Ectodermal cell (in vitro differentiated cells): Measurements from ENCODE around the gene KLK2.

ENCODE experiments used
- H3K27ac ChIP-seq: 2 replicates; pipeline ENCODE4 v1.7.0; 2013; ENCODE audit warnings: mild to moderate bottlenecking, low read depth, low read length; ENCODE audit not compliant: insufficient read depth, poor library complexity, severe bottlenecking
- H3K27me3 ChIP-seq: 2 replicates; pipeline ENCODE4 v1.7.0; 2013; ENCODE audit warnings: mild to moderate bottlenecking, low read length; ENCODE audit not compliant: insufficient read depth, control insufficient read depth, poor library complexity, severe bottlenecking
- H3K36me3 ChIP-seq: one replicate; pipeline ENCODE4 v1.7.0; 2013; ENCODE audit warnings: low read length; ENCODE audit not compliant: control insufficient read depth, insufficient read depth
- H3K4me1 ChIP-seq: one replicate; pipeline ENCODE4 v1.7.0; 2013; ENCODE audit warnings: low read length; ENCODE audit not compliant: control insufficient read depth, insufficient read depth
- H3K4me3 ChIP-seq: 2 replicates; pipeline ENCODE4 v1.7.0; 2013; ENCODE audit warnings: low read depth, low read length, control low read depth; ENCODE audit not compliant: insufficient read depth
- H3K9me3 ChIP-seq: 2 replicates; pipeline ENCODE4 v1.7.0; 2013; ENCODE audit warnings: mild to moderate bottlenecking, low read length, moderate library complexity; ENCODE audit not compliant: control insufficient read depth
- WGBS, 2 experiments: methylation state at CpG; one replicate each; pipeline ENCODE4 v1.1.7; 2013; ENCODE audit warnings: missing lambda C conversion rate in 2 of 2; 5-methylcytosine and 5-hydroxymethylcytosine counted together

The KLK2 gene

GRCh38 chr19:50922317-50922853, 49.1 kb downstream of the KLK2 start:
- no peaks in the 10 kb centered on the region for H3K36me3 ChIP-seq
- H3K4me3 ChIP-seq, result no peak overlapping the region
- no peaks in the 10 kb centered on the region for H3K9me3 ChIP-seq
- no peaks in the 10 kb centered on the region for H3K4me1 ChIP-seq
- 34 to 38% methylated on average over 21 of the region's 21 CpGs for WGBS, 2 experiments
- no peak overlapping the region for H3K27ac ChIP-seq
- peaks cover 34% of the 10 kb centered on the region for H3K27me3 ChIP-seq

GRCh38 chr19:50924586-50924985, 51.3 kb downstream of the KLK2 start:
- H3K27ac ChIP-seq, result no peak overlapping the region
- 83 to 84% methylated on average over 6 of the region's 6 CpGs for WGBS, 2 experiments
- no peaks in the 10 kb centered on the region for H3K36me3 ChIP-seq
- no peak overlapping the region for H3K4me3 ChIP-seq
- no peaks in the 10 kb centered on the region for H3K4me1 ChIP-seq
- H3K9me3 ChIP-seq, result no peaks in the 10 kb centered on the region
- peaks cover 28% of the 10 kb centered on the region for H3K27me3 ChIP-seq

- 92 to 98% methylated on average over 2 of the region's 2 CpGs for WGBS, 2 experiments
- Histone ChIP-seq H3K27ac (no peak overlapping the region), H3K27me3 (peaks cover 25% of the 10 kb centered on the region), H3K4me3 (no peak overlapping the region), H3K36me3 (no peaks in the 10 kb centered on the region), H3K4me1 (no peaks in the 10 kb centered on the region), H3K9me3 (no peaks in the 10 kb centered on the region)
Measured at GRCh38 chr19:50925734-50926133, 52.5 kb downstream of the KLK2 start.

DNA sequence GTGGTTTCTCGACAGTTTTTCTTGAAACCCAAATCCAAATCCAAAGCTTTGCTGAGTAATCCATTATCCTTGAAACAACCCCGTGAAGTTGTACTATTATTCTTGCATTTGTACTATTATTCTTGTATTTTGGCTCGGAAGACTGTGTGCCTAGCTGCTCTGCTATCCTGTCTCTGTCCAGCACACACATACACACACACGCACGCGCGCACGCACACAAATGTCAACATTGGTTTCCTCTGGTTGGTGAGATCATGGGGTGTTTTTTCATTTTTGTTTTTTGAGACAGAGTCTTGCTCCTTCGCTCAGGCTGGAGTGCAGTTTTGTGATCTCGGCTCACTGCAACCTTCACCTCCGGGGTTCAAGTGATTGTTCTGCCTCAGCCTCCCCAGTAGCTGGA, 52.9 kb downstream of the KLK2 start:
- H3K4me3 ChIP-seq, result no peak overlapping the region

GRCh38 chr19:50928831-50929230, 55.6 kb downstream of the KLK2 start:
- WGBS, 2 experiments, result 89 to 91% methylated on average over 5 of the region's 5 CpGs
- Histone ChIP-seq H3K4me1 (no peaks in the 10 kb centered on the region), H3K36me3 (no peaks in the 10 kb centered on the region)

More for the DNA sequence above, 52.9 kb downstream of the KLK2 start:
- no peaks in the 10 kb centered on the region for H3K9me3 ChIP-seq
- no peaks in the 10 kb centered on the region for H3K4me1 ChIP-seq
- H3K27me3 ChIP-seq, result peaks cover 27% of the 10 kb centered on the region
- H3K36me3 ChIP-seq, result no peaks in the 10 kb centered on the region
- no peak overlapping the region for H3K27ac ChIP-seq
- 96 to 97% methylated on average over 9 to 11 of the region's 11 CpGs for WGBS, 2 experiments

More at GRCh38 chr19:50928831-50929230, 55.6 kb downstream of the KLK2 start:
- H3K27ac ChIP-seq, result no peak overlapping the region
- peaks cover 16% of the 10 kb centered on the region for H3K27me3 ChIP-seq
- no peak overlapping the region for H3K4me3 ChIP-seq
- H3K9me3 ChIP-seq, result no peaks in the 10 kb centered on the region
